CD4-positive, alpha-beta T cell treated with Interferon alpha-2 for 1 hour (primary cell): Measurements from ENCODE around the gene TOMM6.
"Not testable (repeated sequence)": the region's sequence is repeated elsewhere in the genome, so short reads cannot be mapped to it uniquely, and the experiment has no call there.

Source experiments
- DNase-seq, 2 donors: peaks; one replicate each; pipeline ENCODE4 v3.0.0-alpha.2; 2020 to 2022

TOMM6 gene

GRCh38 chr6:41785689-41786450 lies 1.6 kb upstream of the TOMM6 start:
- no peak for DNase-seq

DNA sequence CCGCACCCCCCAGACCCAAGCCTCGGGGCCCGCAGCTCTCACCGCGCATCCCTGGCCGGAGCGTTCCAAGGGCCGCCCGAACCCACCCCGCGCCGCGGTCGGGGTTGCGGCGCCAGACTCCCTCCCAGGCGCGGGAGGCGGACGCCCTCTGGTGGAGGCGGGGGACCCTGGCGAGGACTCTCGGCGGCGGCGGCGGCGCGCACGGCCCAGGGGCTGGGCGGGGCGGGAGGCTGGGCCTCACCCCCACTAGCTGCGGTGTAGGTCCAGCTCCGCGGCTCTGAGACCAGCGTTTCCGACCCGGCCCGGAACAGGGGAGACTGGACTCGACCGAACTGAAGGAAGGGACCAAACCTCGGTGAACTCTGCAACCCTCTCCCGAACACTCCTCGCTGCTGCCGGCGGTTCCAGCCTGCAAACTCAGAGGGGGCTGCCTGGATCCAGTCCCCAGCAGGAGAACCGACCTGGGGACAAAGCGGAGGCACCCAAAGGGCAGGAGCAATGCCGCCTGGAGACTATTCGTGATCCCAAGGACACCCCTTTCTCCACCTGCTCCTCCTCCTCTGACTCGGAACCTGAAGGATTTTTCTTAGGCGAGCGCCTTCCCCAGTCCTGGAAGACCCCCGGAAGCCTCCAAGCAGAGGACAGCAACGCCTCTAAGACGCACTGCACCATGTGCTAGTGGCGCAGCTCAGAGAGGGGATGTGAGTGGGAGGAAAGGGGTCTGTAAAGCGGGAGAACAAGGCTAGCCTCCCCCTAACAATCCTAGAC lies 859 bp upstream of the TOMM6 start:
- peak; percentile 80 to 90 for DNase-seq

DNA sequence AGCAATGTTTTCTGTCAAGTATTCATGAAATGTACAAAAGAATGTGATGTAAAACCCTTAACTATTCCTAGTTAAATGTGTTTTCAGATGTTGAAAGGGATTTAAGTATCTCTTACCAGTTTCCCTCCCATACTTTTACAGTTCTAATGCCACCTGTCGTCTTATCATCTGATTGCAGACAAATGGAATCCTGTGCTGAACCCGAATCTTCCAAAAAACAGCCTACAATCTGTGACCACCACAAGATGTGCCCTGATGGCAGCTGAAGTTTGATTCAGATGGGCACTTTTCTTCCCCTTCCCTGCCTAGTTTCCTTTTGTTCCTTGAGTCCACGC lies 1.9 kb downstream of the TOMM6 start:
- DNase-seq: no peak

- DNase-seq: no peak
These were observed 2.6 kb downstream of the TOMM6 start for GRCh38 chr6:41790045-41790444.

DNA sequence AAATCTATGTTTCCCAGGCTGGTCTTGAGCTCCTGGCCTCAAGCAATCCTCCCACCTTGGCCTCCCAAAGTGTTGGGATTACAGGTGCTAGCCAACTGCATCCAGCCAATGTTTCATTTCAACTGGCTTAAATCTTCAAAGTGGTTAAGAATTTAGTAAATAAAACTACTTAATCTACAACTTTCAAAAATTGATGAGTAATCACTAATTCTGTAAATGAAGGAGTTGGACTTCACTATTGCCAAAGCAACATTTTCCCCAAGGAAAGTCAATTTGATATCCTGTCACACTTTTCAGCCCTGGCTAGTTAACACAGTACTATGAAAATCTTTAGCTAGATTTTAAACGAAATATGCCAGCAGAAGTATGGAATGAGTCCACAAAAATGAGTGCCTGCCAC lies 3.8 kb downstream of the TOMM6 start:
- DNase-seq: no peak

- DNase-seq: no peak
These were observed 4.5 kb downstream of the TOMM6 start for GRCh38 chr6:41791984-41792383.

- DNase-seq: no peak
These were observed 9.0 kb downstream of the TOMM6 start for GRCh38 chr6:41796474-41796873.

GRCh38 chr6:41798901-41799558 lies 11.5 kb downstream of the TOMM6 start:
- DNase-seq: no peak

DNA sequence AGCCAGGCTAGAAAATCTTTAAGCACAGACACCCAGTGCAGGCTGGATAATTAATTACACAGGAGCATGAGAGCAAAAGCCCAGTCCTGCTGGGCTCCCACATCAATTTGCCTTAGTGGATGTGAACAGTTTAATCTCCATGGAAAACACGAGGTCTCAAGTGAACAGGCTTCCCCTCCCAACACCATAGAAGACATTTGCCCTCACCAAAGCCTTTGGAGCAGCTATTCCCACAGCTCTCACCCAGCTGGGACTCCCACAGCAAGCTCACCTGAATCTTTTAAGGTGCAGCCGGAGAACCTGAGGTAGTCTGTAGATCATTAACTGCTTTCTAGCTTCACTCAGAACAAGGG lies 12.0 kb downstream of the TOMM6 start:
- DNase-seq: no peak

GRCh38 chr6:41801380-41801779 lies 13.9 kb downstream of the TOMM6 start:
- DNase-seq: no peak

GRCh38 chr6:41805830-41806774 lies 18.6 kb downstream of the TOMM6 start:
- no peak for DNase-seq

GRCh38 chr6:41811095-41811494 lies 23.6 kb downstream of the TOMM6 start:
- DNase-seq: no peak

GRCh38 chr6:41811946-41812345 lies 24.5 kb downstream of the TOMM6 start:
- not testable (repeated sequence) for DNase-seq

GRCh38 chr6:41813469-41813868 lies 26.0 kb downstream of the TOMM6 start:
- DNase-seq: no peak

DNA sequence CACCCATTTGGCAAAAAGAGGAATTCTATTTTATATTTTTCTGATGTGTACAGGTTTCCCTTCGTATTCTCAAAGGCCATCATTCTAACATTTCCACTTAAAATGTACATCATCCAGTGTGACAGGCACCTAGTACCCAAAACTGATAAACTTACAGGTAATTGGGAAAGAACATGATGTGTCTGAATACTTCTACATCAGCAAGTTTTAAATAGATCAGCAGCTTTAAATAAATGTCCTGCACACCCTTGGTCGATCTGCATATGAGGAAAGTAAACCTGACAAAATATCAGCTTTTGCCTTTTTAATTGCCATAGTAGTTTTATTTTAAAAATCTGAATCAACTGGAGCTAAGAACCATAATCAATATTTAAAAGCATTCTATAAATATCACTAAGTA lies 26.5 kb downstream of the TOMM6 start:
- DNase-seq: no peak

- DNase-seq: no peak
These were observed 27.1 kb downstream of the TOMM6 start for GRCh38 chr6:41814629-41815028.

DNA sequence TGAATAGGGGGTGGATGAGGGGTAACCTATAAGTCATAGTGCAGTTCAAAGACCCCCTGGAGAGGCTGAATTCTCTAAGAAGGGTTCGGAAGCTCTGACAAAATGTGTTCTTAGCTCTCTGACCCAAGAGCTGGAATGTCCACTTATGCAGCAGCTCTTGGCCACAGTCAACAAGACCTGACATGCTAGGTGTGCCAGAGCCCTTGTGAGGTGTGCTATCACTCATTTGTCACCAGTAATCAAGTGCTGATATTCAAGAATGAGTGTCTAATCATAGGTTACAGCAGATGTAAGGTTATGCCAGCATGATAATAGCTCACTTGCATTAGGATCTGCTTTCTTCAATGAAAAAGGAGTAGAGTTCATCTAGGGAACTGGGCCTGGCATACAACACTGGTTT lies 28.1 kb downstream of the TOMM6 start:
- DNase-seq: no peak

DNA sequence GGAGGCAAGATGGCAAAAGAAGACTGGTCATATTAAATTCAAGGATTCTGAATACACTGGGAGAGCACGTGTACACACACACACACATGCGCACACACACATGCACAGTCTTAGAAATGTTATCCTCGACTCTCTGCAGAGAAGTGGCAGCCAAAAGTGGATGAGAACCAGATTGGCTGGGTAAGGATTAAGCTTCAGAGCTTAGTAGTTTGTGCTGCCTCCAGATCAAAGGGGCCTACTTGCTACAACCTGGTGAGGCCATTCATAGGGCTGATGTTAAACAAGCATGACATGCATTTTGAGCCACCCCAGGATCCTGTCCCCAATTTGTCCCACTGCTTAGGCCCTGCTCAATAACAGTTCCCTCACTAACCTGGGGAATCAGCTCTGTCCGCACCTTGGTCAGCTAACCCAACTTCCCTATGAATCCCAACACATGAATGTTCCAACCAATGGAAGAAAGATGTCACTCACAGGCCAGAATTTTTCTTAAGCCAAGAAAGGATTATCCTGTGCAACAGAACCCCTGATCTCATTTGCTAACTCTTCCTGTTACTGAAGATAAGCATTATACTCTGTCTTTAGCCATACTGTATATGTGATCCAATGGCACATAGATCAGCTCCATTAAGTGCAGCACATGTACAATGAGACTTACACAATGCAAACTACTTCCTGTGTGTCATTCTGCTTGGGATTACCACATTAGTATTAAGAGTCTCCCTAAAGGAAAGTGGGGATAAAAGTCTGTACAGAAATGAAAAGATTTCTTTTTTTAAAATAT lies 31.0 kb downstream of the TOMM6 start:
- no peak for DNase-seq

DNA sequence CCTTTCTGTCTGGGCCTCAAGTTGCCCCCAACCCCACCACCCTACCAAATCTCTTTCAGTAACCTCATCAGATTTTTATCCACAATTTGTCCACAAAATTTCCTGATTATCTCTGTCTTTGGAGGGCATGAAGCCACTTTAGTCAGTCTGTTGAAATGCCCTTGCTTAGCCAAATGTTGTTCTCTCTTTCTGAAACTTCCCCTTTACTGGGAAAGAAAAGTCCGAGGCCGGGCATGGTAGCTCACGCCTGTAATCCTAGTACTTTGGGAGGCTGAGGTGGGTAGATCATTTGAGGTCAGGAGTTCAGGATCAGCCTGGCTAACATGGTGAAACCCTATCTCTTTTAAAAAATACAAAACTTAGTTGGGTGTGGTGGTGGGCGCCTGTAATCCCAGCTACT lies 33.8 kb downstream of the TOMM6 start:
- no peak for DNase-seq

GRCh38 chr6:41822021-41822420 lies 34.5 kb downstream of the TOMM6 start:
- DNase-seq: no peak

DNA sequence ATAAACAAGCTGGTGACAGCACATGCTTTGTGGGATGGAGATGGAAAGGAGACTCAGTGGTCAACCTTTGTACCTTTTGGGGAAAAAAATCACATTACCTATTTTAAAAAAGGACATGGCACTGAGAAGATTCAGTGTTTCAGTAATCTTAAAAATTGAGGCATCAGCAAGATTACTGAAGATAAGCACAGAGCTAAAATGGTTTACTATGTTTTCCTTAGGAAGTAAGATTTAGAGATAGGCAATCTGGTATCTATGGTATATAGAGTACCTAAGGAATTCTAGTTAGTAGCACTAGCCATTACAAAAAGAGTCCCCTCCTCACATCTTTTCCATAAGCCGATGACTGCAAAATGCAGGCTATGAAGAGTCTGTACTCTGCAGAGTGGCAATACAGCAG lies 35.7 kb downstream of the TOMM6 start:
- DNase-seq: no peak
